HepG2 (cell line): ENCODE measurements around the gene SOAT1. TPM values are rescaled to one million over a fixed set of nuclear protein-coding genes. Genes with fewer than 3 reads are reported as not detected.
A peak's percentile ranks its signal among the peaks of the same experiment; 100 is the strongest.

Experiments used
- ATAC-seq: fragments of 200-7000 bp; cut with Tn5 transposase; 3 replicates; pipeline ENCODE4 v1.9.1; 2020; ENCODE audit warnings: mild to moderate bottlenecking, moderate library complexity
- BruUV-seq: library from RNA; stranded (reverse); fragments of 400-500 nt; replicated peaks from 2 replicates; lab custom pipeline; 2021; lab: Mats Ljungman, UMichigan
- CTCF ChIA-PET: fragments of 300-600 bp; formaldehyde crosslinking; extraction: SDS; loops from one replicate; lab custom pipeline; 2021; ENCODE audit warnings: low total read pairs, inconsistent platforms, low intra/inter-chr PET ratio; lab: Yijun Ruan, JAX
- POLR2A ChIA-PET: fragments of 350-600 bp; sonication (Branson Sonifier 250); formaldehyde crosslinking; loops from one replicate; lab custom pipeline; 2020; ENCODE audit warnings: antibody characterized with exemption, inconsistent platforms; lab: Yijun Ruan, JAX
- DNase-seq: peaks from one replicate; pipeline ENCODE4 v3.0.0-alpha.2; 2015; ENCODE audit warnings: low spot score
- FAIRE-seq: peaks from 3 replicates; lab custom pipeline; 2011; peaks lifted over from hg19 to GRCh38; lab: Jason Lieb, UNC
- H2AFZ ChIP-seq: one replicate; pipeline ENCODE4 v1.6.1; 2011; ENCODE audit warnings: low read length, inconsistent platforms
- H3K27ac ChIP-seq: fragments of 300-600 bp; 3 replicates; pipeline ENCODE4 v1.8.0; 2011; ENCODE audit warnings: mixed run types, mild to moderate bottlenecking, mixed read lengths, low read length, inconsistent platforms; ENCODE audit not compliant: insufficient read depth; ENCODE audit errors: extremely low read length
- H3K27me3 ChIP-seq, 2 experiments: fragments of 200-600 bp in 1 of 2; 2 replicates in 1 of 2; 3 replicates in 1 of 2; pipeline versions ENCODE4 v1.6.0 to v1.8.0; 2011; ENCODE audit warnings: low read length in 2 of 2, mild to moderate bottlenecking in 2 of 2, moderate library complexity in 2 of 2, inconsistent platforms in 1 of 2; ENCODE audit not compliant: insufficient read depth in 2 of 2, control insufficient read depth in 1 of 2
- H3K36me3 ChIP-seq, 2 experiments: fragments of 200-600 bp in 1 of 2; replicated peaks in 1 of 2; 2 replicates in 1 of 2; 3 replicates in 1 of 2; pipeline versions ENCODE4 v1.5.1 to v1.8.0; 2011; ENCODE audit warnings: low read length in 2 of 2, inconsistent platforms in 1 of 2; ENCODE audit not compliant: insufficient read depth in 2 of 2, control insufficient read depth in 1 of 2
- H3K4me1 ChIP-seq: 2 replicates; pipeline ENCODE4 v1.5.1; 2012; ENCODE audit warnings: low read length, inconsistent platforms; ENCODE audit not compliant: insufficient read depth
- H3K4me2 ChIP-seq: 2 replicates; pipeline ENCODE4 v1.6.0; 2011; ENCODE audit warnings: low read depth, low read length, inconsistent platforms
- H3K4me3 ChIP-seq, 3 experiments: fragments of 200-600 bp in 1 of 3; sonication (generic), shearing (Covaris generic) in 1 of 3; replicated peaks in 1 of 3; 2 replicates each; pipeline ENCODE4 v1.5.1; 2011 to 2016; ENCODE audit warnings: low read length in 3 of 3, inconsistent platforms in 2 of 3, low read depth in 2 of 3, mild to moderate bottlenecking in 2 of 3, control low read depth in 1 of 3, mixed read lengths in 1 of 3; ENCODE audit not compliant: insufficient read depth in 1 of 3
- H3K79me2 ChIP-seq: one replicate; pipeline ENCODE4 v1.6.1; 2011; ENCODE audit warnings: low read length, inconsistent platforms; ENCODE audit not compliant: insufficient read depth
- H3K9ac ChIP-seq: 2 replicates; pipeline ENCODE4 v1.6.0; 2011; ENCODE audit warnings: mild to moderate bottlenecking, low read depth, low read length, inconsistent platforms; ENCODE audit not compliant: insufficient read depth
- H3K9me3 ChIP-seq: 2 replicates; pipeline ENCODE4 v1.5.1; 2012; ENCODE audit warnings: mild to moderate bottlenecking, low read length
- H4K20me1 ChIP-seq: 2 replicates; pipeline ENCODE4 v1.6.0; 2011; ENCODE audit warnings: inconsistent platforms, mild to moderate bottlenecking, low read length, moderate library complexity; ENCODE audit not compliant: insufficient read depth
- CEBPB ChIP-seq: IDR thresholded peaks from 2 replicates; pipeline ENCODE4 v1.6.1; 2011; ENCODE audit warnings: low read depth, low read length, improper control_type of control experiment, borderline replicate concordance
- FOXA3 ChIP-seq: IDR thresholded peaks from 2 replicates; pipeline ENCODE4 v1.6.1; 2016; ENCODE audit warnings: missing genetic modification reagents, missing compliant biosample characterization
- PHF21A ChIP-seq: sonication (generic); formaldehyde crosslinking; IDR thresholded peaks from 2 replicates; pipeline ENCODE4 v1.5.0; 2020; ENCODE audit warnings: mild to moderate bottlenecking, missing genetic modification reagents
- RCOR2 ChIP-seq: IDR thresholded peaks from 2 replicates; pipeline ENCODE4 v1.6.1; 2016; ENCODE audit warnings: missing biosample characterization, missing genetic modification reagents
- TRAFD1 ChIP-seq: sonication (generic); formaldehyde crosslinking; IDR thresholded peaks from 2 replicates; pipeline ENCODE4 v1.5.1; 2020; ENCODE audit warnings: missing genetic modification reagents, mild to moderate bottlenecking, borderline replicate concordance
- ZMAT3 ChIP-seq: sonication (generic); formaldehyde crosslinking; conservative IDR thresholded peaks from 2 replicates; pipeline ENCODE4 v1.7.0; 2021; ENCODE audit warnings: missing genetic modification reagents
- ZNF639 ChIP-seq: conservative IDR thresholded peaks from 2 replicates; pipeline ENCODE4 v1.6.1; 2018; ENCODE audit warnings: missing genetic modification reagents
- WGBS: methylation state at CpG from one replicate; pipeline ENCODE4 v1.1.6; 2017; ENCODE audit warnings: low lambda C conversion rate; 5-methylcytosine and 5-hydroxymethylcytosine counted together
- in situ Hi-C: cut with HindIII; loops from 2 replicates; pipeline ENCODE4 v1.10.0; 2017; ENCODE audit warnings: low pct_unique_long_range_greater_than_20kb; ENCODE audit not compliant: extremely low pct_ligation_motif_present
- intact Hi-C: fragments of 100-400 bp; cut with micrococcal nuclease; formaldehyde crosslinking; loops from one replicate; pipeline ENCODE4 v1.10.0; 2022; ENCODE audit not compliant: unreplicated experiment
- polyA plus RNA-seq, 8 experiments: library from polyadenylated mRNA; depleted of rRNA in 3 of 8; stranded (reverse) in 7 of 8; unstranded in 1 of 8; fragments of >200 nt; fragmentation: Illumina TruSeq in 4 of 8; extraction: Trizol in 4 of 8; gene quantifications; 2 replicates each; pipeline versions ENCODE4 v1.2.1 to v1.2.3, GENCODE V29; 2011 to 2016; ENCODE audit warnings: low read depth in 4 of 8, missing spikeins in 1 of 8, mixed read lengths in 1 of 8; ENCODE audit not compliant: insufficient read depth in 1 of 8
- total RNA-seq, 5 experiments: library from RNA; depleted of rRNA; stranded (reverse); fragments of >200 nt; fragmentation: Illumina TruSeq; extraction: Trizol; gene quantifications; 2 replicates each; pipeline ENCODE4 v1.2.3, GENCODE V29; 2016; ENCODE audit warnings: low read depth in 1 of 5

The SOAT1 gene
- total and polyA plus RNA-seq, 2 of the 13 experiments (the other 11 are each of a cell fraction or from before 2014, with no cell fraction given), result 22.3 to 52.0 TPM

- H3K4me2 ChIP-seq, result no peak overlapping the region
- FAIRE-seq (no peak), ATAC-seq (no peak), DNase-seq (no peak)
- H3K9me3 ChIP-seq, result no peaks in the 10 kb centered on the region
- ChIA-PET CTCF (no interaction called here), POLR2A (no interaction called here)
- WGBS, result 99% methylated on average over 4 of the region's 4 CpGs
- H2AFZ ChIP-seq, result no peak overlapping the region
- no peaks in the 10 kb centered on the region for H3K4me1 ChIP-seq
- no peaks in the 10 kb centered on the region for H3K27me3 ChIP-seq
- H3K4me3 ChIP-seq, result no peak overlapping the region
- no peak for TF ChIP-seq PHF21A (CRISPR knock-in tag)
- in situ Hi-C loops (no loop called here), intact Hi-C loops (no loop called here)
- H4K20me1 ChIP-seq, result no peaks in the 10 kb centered on the region
- no peak overlapping the region for H3K27ac ChIP-seq
- peaks cover 1 to 19% of the 10 kb centered on the region in 2 experiments; a peak in 4 of 5 replicates for H3K36me3 ChIP-seq
- BruUV-seq, result no TSS peak
- H3K9ac ChIP-seq, result no peak overlapping the region
- H3K79me2 ChIP-seq, result peaks cover 8% of the 10 kb centered on the region
Measured at GRCh38 chr1:179323436-179323835, 29.8 kb downstream of the SOAT1 start.

GRCh38 chr1:179325836-179326235, 32.2 kb downstream of the SOAT1 start:
- H3K9ac ChIP-seq, result no peak overlapping the region
- H3K27me3 ChIP-seq, result no peaks in the 10 kb centered on the region
- no peak overlapping the region for H3K27ac ChIP-seq
- H3K4me1 ChIP-seq, result peaks cover 5% of the 10 kb centered on the region; the same call in 1 of the 2 replicates
- WGBS, result 86% methylated on average over 2 of the region's 2 CpGs
- ChIA-PET POLR2A (no interaction called here), CTCF (no interaction called here)
- no peak for ATAC-seq
- peaks cover 12% of the 10 kb centered on the region for H3K9me3 ChIP-seq
- in situ Hi-C loops (no loop called here), intact Hi-C loops (no loop called here)
- no TSS peak for BruUV-seq
- no peak overlapping the region for H3K4me3 ChIP-seq
- H3K4me2 ChIP-seq, result no peak overlapping the region
- H4K20me1 ChIP-seq, result no peaks in the 10 kb centered on the region
- DNase-seq, result no peak
- no peak overlapping the region for H2AFZ ChIP-seq
- H3K36me3 ChIP-seq, result peaks cover 3 to 18% of the 10 kb centered on the region in 2 experiments
- no peak for TF ChIP-seq ZNF639 (CRISPR knock-in tag)
- TF ChIP-seq FOXA3, result no peak
- TF ChIP-seq CEBPB, result peak; percentile 54; the same call in 1 of the 2 replicates
- TF ChIP-seq RCOR2 (CRISPR knock-in tag), result no peak
- TF ChIP-seq TRAFD1 (CRISPR knock-in tag), result no peak
- no peak for TF ChIP-seq ZMAT3 (CRISPR knock-in tag)
- TF ChIP-seq, all 625 proteins: peak for 1
- H3K79me2 ChIP-seq, result peaks cover 4% of the 10 kb centered on the region
- FAIRE-seq, result no peak
